Measurements from ENCODE around the gene PGR. TPM values are rescaled to one million over a fixed set of nuclear protein-coding genes. Genes with fewer than 3 reads are reported as not detected.

The PGR gene
- total RNA-seq, 1 donor from 2014 or later, result not detected

- peaks cover 3% of the 10 kb centered on the region for H3K36me3 Mint-ChIP-seq (ENCODE audit: low read depth)
- DNase-seq (ENCODE audit: low read depth, low spot score), result no peak
- no peak for TF ChIP-seq CTCF (conservative IDR thresholded peaks at IDR 0.05)
- H3K27me3 Mint-ChIP-seq (ENCODE audit: low read depth), result peaks cover 92% of the 10 kb centered on the region
- H3K9me3 Mint-ChIP-seq, result no peaks in the 10 kb centered on the region
- H3K4me1 Mint-ChIP-seq, result peaks cover 11% of the 10 kb centered on the region
- H3K27ac Mint-ChIP-seq (ENCODE audit: unreplicated experiment), result no peak overlapping the region
- H3K4me3 Mint-ChIP-seq, result peak overlapping the region; percentile 82
Measured at GRCh38 chr11:101126551-101127196, 2.9 kb downstream of the PGR start.

- Mint-ChIP-seq H3K27me3 (ENCODE audit: low read depth) (peaks cover 15% of the 10 kb centered on the region), H3K36me3 (ENCODE audit: low read depth) (no peaks in the 10 kb centered on the region), H3K4me1 (no peaks in the 10 kb centered on the region), H3K4me3 (no peak overlapping the region), H3K27ac (ENCODE audit: unreplicated experiment) (no peak overlapping the region), H3K9me3 (no peaks in the 10 kb centered on the region)
- no peak for TF ChIP-seq CTCF (conservative IDR thresholded peaks at IDR 0.05)
- no peak for DNase-seq (ENCODE audit: low read depth, low spot score)
Measured at GRCh38 chr11:101115671-101116160, 13.9 kb downstream of the PGR start.

- Mint-ChIP-seq H3K27me3 (ENCODE audit: low read depth) (no peaks in the 10 kb centered on the region), H3K27ac (ENCODE audit: unreplicated experiment) (no peak overlapping the region), H3K9me3 (peaks cover 6% of the 10 kb centered on the region), H3K4me1 (no peaks in the 10 kb centered on the region), H3K36me3 (ENCODE audit: low read depth) (no peaks in the 10 kb centered on the region), H3K4me3 (no peak overlapping the region)
- no peak for DNase-seq (ENCODE audit: low read depth, low spot score)
- no peak for TF ChIP-seq CTCF (conservative IDR thresholded peaks at IDR 0.05)
Measured at GRCh38 chr11:101113540-101113939, 16.1 kb downstream of the PGR start.

GRCh38 chr11:101104716-101105115, 24.9 kb downstream of the PGR start:
- DNase-seq (ENCODE audit: low read depth, low spot score), result no peak
- Mint-ChIP-seq H3K4me3 (no peak overlapping the region), H3K9me3 (peaks cover 12% of the 10 kb centered on the region), H3K4me1 (no peaks in the 10 kb centered on the region), H3K27ac (ENCODE audit: unreplicated experiment) (no peak overlapping the region), H3K27me3 (ENCODE audit: low read depth) (peaks cover 4% of the 10 kb centered on the region), H3K36me3 (ENCODE audit: low read depth) (peaks cover 3% of the 10 kb centered on the region)
- no peak for TF ChIP-seq CTCF (conservative IDR thresholded peaks at IDR 0.05)

- H3K4me1 Mint-ChIP-seq, result no peaks in the 10 kb centered on the region
- peaks cover 3% of the 10 kb centered on the region for H3K36me3 Mint-ChIP-seq (ENCODE audit: low read depth)
Measured at GRCh38 chr11:101103433-101103832, 26.2 kb downstream of the PGR start.

More at GRCh38 chr11:101103433-101103832, 26.2 kb downstream of the PGR start:
- Mint-ChIP-seq H3K27ac (ENCODE audit: unreplicated experiment) (no peak overlapping the region), H3K4me3 (no peak overlapping the region), H3K9me3 (peaks cover 9% of the 10 kb centered on the region), H3K27me3 (ENCODE audit: low read depth) (peaks cover 4% of the 10 kb centered on the region)
- no peak for DNase-seq (ENCODE audit: low read depth, low spot score)
- TF ChIP-seq CTCF (conservative IDR thresholded peaks at IDR 0.05), result no peak

All from neural crest cell (in vitro differentiated cells).